NCI-H2081 (cell line): ENCODE data around the gene PARD3B.
A peak's percentile ranks its signal among the peaks of the same experiment; 100 is the strongest.

Source experiments
- DNase-seq, 2 experiments: peaks; one replicate each; lab custom pipeline; 2025; lab: John Stamatoyannopoulos, UW

The PARD3B gene

DNA sequence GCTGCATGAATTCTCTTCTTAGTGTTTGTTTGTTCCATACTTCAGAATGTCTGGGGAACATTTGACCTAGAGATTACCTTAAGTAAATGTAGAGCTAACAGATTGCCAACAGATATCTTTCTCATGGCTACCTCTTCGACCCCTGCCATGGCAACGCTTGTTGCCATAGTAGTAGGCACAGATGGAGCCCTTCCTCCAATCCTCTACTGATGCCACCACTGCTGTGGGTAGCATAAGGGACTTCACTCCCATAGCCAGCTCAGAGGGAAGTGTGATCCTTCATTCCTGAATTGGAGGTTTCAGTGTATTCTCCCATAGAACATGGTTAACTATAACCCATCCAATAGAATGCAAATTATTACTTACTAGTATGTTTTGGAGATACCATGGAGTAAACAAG lies 593.5 kb downstream of the PARD3B start:
- DNase-seq, result no peak

DNA sequence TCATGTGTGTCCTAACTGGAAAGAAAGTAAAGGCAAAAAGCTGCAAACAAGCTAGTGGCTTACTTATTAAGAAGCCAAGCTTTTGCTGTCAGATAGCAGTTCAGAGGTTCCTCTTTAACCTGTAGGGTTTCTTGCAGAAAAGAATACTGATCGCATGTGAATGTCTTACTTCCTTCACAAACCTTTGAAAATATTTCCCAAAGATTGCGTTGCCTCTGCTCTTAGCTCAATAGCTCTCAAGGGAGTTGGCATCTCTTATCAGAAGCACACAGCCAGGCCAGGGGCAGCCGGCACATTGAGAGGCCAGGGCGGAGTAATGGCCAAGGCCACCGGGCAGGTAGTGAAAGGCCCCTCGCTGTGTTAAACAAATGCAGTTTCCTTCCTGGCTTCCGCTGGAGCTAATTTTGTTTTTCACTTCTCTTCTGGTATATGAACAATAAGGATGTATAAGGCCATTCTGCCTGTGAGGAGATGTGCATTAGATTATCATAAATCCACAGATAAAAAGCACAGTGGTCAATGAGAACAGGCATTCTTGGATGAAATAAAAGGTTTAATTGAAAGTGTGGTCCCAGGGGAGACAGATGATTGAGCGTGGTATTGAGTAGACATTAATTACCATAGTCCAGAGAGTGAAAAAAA lies 594.7 kb downstream of the PARD3B start:
- DNase-seq, result peak in 1 of 2 experiments; percentile 29

DNA sequence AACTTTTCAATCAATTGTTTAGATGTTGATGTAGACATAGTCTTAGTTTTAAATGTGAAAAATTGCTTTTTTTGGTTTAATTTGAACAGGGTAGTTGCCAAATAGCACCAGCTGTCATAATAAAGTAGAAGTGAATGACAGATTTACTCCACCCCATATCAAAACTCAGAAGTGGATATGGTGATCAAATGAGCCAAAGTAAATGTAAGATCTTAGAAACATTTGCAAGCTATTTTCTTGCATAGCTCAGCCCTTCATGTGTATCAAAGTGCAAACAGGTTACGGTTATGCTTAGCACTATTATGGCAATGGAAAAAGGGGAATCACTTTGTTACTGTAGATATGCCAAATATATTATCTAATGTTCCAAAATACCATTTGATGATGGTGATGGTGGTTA lies 596.1 kb downstream of the PARD3B start:
- DNase-seq, result no peak

DNA sequence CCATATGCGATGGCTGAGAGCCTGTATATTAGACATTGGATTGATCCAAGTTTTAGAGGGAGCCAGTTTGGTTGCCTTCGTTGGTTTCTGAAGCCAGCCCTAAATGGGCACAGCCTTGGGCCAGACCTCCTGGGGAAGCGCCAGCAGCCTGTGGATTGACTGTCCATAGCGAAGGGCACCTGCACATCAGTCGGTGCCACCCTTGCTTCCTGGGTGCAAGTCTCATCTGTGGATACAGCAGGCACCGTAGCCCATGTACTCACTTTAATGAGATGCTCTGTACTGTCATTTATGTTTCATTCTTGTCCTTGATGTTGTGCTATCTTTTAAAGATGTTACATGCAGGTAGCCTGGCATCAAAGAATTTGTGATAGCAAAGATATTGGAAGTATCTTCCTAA lies 600.6 kb downstream of the PARD3B start:
- no peak for DNase-seq

DNA sequence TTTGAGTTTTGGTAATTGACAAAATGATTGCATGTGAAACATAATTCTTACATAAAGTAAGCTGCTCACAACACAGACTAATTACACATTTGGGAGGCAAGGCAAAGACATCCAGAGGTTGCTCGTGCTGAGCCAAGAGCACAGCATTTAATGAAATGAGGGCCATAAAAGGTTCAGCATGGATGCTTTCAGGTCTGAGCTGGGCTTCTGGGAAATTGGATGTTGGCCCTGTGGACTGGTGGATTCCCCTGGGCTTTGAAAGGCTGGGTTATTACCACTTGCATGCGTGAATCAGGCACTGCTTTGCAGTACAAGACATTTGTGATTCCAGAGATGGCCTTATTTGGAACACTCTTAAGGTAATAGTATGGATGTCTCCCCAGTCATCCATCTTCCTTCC lies 603.5 kb downstream of the PARD3B start:
- DNase-seq, result peak; percentile 50 to 77

DNA sequence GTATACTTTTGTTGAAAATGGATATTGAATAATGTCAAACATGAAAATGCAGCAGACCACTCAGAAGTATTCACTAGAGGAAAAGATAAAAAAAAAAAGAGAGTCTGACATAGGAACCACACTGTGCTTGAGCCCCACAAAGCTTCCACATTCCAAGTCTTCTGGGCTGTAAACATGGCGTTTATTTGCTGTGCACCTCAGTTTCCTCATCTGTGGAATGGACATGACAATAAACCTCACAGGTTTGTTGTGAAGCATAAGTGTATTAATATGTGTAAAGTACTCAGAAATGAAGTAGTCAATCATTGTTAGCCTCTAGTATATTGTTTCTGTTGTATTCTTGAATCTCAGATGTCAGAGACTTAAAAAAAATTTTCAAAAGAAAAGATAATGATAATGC lies 611.2 kb downstream of the PARD3B start:
- DNase-seq, result no peak

DNA sequence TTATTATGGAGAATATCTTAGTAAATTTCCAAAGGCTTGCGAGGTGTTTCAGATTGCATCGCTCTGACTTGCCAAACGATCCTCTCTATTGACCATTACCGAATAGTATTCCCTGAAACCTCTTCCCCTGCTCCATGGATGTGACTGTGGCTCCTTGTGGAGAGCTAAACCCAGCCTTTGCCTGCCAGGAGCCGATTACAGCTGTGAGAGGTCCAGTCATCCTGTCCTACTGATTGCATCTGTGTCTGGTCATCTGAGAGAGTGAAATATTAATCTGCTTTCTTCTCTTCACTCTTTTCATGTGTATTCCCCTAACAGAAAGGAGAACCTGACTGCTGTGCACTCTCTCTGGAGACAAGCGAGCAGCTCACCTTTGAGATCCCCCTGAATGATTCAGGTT lies 613.1 kb downstream of the PARD3B start:
- DNase-seq, result no peak

DNA sequence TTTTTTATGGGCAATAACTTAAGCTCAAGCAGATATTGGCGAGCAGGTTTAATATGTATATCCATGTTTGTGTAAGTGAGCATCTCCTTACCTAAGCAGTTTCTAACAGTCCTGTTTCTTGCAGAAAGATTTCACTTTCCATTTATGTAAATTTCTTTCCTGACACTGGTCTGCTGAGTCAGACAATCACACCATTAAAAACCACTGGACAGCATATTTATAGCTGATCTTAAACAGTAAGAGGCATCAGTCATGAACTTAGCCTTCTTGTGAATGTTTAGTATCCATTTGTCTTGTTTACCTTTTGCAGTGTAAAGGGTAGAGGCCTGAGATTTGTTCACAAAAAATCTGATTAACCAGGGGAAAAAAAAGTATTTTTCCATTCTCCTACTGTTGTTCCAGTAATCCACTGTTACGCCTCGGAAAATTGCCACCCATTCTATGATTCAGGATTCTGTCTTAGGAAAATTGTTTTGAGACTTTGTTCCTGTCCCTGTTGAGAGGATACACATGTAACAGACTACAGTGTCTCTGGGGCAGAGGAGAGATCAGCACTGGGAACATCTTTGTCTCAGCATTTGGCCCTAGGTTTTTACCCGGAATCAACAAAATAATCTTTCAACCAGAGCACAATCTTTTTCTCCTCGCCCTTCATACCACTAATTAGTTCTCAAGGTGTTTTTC lies 616.0 kb downstream of the PARD3B start:
- DNase-seq, result no peak

DNA sequence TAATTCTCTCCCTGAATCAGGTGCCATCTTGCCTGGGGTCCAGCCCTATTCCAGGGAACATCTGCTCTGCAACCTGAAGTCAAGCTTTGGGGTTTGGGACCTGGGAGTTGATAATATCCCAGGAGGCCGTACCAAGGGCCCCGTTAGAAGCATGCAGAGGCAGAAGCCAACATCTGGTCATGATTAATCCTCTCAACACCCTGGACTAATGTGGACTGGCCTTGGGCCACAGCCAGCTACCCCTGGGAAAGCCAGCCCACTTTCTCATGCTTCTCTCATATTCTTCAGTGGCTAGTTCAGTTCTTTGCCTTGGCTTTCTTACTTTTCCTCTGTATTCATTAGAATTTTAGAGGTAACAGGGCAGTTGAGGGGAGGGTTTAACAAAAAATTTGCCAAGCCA lies 621.5 kb downstream of the PARD3B start:
- no peak for DNase-seq

DNA sequence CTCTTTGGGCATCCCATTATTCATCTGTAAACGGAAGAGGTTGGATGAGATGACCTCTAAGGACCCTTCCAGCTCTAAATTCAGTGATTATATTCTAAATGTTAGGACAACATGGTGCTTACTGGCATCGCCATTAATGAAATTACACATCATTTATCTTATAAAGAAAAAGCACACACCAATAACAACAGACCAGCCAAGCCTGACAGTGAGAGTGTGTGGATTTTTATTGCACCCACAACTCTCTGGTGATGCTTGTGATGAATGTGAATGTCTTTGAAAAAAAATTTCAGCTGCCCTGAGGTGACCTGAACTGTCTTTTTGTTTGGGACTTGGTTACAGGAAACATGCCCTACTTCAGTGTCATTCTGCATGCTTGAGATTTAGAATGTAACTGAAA lies 623.7 kb downstream of the PARD3B start:
- DNase-seq, result no peak

DNA sequence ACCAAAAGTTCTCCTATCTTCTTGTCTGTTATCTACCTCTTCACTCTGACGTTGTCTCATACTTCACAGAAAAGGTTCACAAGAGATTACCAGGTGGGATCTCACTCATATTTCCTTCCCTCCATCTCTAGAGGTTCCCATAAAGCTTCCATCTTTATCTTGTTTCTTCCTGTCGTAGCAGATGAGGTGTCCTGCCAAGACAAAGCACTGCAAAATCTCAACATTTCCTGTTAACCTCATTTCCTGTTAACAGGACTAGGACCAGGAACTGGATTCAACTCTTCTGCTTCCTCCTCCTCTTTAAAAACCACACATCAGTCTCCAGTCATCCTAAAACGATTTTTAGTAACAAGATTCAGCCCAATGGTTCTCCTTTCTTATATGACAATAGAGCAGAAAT lies 624.2 kb downstream of the PARD3B start:
- no peak for DNase-seq

DNA sequence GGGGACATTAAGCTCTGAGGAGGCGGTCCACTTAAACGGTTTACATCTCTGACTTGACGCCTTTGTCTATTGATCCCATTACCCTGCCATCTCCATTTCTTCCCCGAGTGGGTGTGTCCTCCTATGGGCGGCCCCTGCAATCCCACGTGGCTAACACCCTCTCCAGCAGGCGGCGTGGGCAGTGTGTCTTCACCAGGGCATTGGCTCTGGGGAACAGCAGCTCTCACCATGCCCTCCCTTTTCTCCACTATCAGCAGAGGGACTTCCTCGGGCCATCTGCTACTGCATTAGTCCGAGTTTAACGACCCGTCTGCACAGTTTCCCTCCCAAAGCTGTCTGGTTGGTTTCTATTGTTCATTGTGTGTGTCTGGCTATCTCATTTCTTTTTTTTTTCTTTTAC lies 625.1 kb downstream of the PARD3B start:
- DNase-seq, result no peak

DNA sequence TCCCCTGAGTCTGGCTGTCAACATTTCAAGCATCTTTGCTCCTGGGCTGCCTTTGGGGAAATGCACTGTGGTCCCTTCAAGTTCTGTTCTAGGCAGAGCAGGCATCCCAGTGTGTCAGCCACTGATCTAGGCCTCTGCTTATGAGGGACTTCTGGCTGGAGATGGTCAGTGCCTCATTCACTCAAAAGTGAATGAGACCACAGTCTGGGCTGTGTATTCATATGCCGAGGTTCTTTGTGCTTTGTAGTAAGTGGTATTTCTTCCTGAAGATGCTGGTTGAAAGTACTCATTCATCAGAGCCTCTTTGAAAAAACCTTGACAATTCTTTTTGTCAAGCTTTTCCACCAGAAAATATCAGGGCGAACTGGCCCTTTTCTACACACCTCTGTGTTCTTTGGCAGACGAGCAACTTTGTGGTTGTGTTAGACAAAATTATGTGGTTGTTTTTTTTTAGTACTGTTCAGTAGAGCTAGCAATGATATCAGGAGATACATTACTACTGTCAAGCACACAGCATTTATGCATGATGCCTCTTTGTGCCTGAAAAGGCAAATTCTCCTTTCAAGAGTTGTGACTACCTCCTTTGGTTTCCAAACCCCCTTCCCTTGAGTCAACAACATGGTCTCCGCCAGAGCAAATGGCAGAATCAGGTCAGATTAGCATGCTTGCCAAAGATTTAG lies 626.1 kb downstream of the PARD3B start:
- no peak for DNase-seq

DNA sequence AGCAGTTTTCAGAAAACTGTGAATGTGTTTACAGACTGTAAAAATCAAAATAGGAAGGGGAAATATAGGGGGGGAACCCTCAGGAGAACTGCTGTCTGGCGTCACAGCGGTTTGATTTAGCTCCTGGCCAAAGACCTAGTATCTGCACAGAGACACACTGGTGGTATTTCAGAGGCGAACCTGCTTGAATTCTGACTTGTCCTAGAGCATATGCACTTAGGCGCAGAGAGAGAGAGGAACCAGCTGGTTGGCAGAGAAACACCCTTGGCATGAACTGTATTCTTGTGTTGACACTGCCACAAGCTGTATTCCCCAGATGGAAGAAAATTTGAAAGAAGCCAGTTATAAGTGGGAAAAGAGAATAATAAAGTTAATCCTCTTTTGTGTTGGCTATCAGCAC lies 630.6 kb downstream of the PARD3B start:
- no peak for DNase-seq

DNA sequence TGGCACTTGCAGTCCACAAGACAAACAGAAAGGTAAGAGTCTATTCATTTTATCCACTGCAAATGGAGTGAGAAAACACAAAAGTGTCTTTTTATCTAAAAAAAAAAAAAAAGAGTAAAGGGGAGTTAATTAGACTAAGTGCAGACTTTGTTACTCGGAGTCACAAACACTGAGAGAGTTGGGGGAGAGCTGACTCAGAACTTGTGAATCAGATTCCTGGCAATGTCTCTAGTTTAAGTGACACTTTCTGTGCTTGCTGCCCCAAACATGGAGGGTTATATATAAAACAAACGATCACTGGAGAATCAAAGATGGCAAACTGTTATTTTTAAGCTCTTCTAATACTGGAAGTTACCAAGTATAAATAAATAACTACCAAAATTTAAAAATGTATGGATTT lies 631.3 kb downstream of the PARD3B start:
- no peak for DNase-seq

DNA sequence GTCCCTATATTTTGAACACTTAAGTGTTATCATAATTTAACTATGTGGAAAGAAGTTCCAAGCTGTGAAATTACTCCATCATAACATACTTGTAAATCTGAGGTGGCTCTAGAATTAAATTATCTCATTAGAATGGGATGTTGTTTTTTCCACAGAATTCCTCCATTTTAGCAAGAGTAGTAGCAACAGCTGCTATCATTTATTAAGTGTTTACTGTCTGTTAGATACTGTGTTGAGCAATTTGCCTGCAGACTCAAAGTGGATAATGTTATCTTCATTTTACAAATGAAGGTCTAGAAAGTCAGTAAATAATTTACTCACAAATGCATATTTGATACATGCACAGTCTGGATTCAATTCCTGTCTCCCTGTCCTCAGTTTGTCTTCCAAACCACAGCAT lies 632.3 kb downstream of the PARD3B start:
- no peak for DNase-seq

DNA sequence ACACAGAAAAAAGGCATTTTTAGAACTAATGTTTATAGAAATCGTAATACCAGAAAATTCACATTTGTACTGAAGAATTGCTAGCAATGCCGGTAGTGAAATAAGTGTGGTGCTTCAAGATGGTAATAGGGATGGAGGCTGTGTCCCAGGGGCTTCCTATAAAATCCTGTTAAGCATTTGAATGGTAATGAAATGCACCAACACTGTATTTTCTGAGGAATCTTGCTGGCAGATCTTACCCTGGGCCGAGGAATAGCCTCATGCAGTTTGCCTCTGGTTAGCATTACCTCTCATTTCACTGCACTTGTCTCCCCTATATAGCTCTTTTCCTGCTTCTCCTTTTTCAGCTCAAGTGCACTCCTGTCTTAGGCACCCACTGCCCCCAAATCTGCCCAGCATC lies 635.5 kb downstream of the PARD3B start:
- no peak for DNase-seq

DNA sequence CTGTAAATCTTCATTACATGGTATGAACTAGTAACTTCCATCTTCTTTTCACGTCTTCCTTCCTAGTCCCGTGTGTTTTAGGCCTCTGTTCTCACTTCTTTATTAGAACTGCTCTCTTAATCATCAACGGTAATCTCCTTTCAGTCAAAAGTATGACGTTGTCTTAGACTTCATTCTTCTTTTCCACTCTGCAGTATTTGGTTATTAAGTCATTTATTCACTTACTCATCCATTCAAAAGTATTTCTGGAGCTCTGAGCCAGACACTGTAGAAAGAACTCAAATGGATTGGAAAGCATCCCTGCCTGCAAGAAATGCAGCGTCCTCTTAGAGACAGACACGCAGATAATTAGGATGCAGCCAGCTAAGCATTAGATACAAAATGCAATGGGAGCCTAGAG lies 642.5 kb downstream of the PARD3B start:
- no peak for DNase-seq

DNA sequence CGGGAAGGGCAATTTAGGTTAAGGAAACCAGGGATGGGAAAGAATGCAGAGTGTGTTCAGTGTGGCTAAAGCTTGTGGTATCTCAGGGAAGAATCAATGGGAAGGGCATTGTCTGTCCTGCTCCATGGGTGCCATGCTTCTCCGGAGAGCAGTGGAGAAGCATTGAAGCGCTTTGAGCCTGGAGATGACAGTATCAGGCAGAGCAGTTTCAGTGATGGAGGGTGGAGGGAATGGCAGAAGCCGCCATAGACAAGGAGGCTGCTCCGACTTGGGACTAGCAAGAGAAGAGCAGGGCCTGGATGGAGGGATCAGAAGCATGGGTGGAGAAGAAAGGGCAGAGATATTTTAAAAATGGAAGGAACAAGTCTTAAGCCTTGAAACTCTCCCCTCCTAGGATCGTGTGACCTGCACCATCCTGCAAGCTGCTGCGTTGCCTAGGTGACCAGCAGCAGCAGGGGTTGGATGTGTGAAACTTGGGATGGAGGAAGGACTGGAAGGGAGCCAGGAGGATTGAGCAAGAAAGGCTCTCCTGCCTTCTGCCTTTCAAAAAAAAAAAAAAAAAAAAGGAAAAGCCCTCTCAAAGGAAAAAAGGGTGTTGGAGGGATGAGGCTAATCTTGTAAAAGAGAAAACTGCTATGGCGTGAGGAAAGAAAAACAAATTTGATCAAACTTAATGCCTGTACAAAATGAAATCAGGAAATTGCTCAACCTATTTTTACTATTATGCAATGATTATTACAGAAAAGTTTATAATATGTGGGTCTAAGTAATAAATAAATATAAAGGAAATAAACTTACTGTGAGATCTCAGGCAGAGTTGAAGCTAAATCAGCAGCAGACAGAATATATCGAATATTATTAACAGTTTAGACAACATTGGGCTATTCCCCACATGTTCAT lies 643.2 kb downstream of the PARD3B start:
- DNase-seq, result peak in 1 of 2 experiments; percentile 5

DNA sequence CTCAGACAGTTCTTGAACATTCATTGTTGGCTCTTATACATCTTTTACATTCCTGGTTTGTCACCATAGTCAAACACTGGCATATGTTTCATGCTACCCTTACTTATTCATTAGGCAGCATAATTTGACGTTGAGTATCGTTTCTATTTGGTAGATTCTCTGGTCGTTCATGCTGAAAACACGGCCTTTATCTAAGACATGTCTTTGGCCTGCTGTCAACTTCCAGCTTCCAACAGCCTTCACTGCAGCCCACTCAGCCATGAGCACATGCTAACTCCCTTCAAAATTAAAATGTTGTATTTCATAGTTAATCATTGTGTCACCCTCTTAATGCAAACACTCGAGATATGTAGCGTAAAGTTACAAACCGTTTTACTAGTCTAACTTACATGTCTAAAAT lies 644.0 kb downstream of the PARD3B start:
- DNase-seq, result no peak

DNA sequence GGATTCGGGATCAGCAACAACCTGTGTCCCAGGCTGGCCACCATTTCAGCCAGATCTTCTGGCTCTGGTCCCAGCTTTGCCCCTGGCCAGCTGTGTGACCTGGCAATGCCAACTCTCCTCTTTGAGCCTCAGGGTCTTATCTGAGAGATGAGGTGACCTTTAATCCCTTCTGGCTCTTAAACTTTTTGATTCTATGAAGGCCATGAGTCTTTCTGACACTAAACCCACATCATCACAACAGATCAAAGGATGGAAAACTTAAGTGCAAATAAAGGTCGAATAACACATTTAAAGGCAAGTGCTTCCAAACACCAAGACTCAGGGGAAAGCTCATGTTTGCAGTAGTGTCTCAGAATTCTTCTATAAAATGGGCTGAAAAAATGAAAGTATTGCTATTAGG lies 645.3 kb downstream of the PARD3B start:
- no peak for DNase-seq

DNA sequence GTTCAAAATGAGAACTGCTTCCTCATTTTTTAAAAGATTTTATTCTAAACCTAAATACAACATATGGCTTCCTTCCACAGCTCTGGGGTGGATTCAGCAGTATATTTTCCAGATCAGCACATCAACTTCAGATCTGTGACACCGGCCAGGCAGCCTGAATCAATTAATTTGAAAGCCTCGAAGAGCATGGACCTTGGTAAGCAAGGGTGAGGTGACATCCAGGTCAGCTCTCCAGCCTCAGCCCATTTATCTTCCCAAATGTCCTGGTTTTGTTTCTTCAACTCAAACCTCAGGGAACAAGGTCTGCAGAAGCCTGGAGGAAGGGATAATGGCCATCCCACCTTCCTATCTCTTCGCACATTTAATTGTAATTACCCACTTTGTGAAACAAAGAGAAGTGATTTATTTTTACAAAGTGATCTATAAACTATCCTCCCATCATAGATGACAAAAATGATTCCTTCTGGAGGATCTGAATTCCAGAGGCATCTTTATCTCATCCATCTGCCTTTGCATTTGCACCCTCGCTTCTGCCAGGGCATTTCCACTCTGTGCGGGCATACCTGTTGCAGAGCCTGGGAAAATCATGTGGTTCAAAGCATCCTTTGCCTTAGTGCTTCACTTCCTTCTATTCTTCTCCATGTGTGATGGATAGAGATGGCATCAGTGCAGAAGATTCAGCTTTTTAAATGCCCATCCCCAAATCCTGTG lies 648.0 kb downstream of the PARD3B start:
- DNase-seq, result no peak
